Measurements from ENCODE around the gene ZNFX1.

Gene ZNFX1

GRCh38 chr20:49277786-49278035 is 146 bp downstream of the ZNFX1 start:
- DNase-seq, result no peak

GRCh38 chr20:49276961-49277785 is 684 bp downstream of the ZNFX1 start:
- no peak for DNase-seq

- peak; percentile 83 for DNase-seq
Measured at GRCh38 chr20:49276161-49276960, 1.5 kb downstream of the ZNFX1 start.

- peak; percentile 56 for DNase-seq
Measured at GRCh38 chr20:49275636-49276035, 2.2 kb downstream of the ZNFX1 start.

- no peak for DNase-seq
Measured at GRCh38 chr20:49275216-49275615, 2.6 kb downstream of the ZNFX1 start.

GRCh38 chr20:49273696-49274277 is 4.1 kb downstream of the ZNFX1 start:
- DNase-seq, result no peak

GRCh38 chr20:49272654-49273053 is 5.2 kb downstream of the ZNFX1 start:
- DNase-seq, result no peak

GRCh38 chr20:49270736-49271135 is 7.1 kb downstream of the ZNFX1 start:
- DNase-seq, result no peak

- DNase-seq, result no peak
Measured at GRCh38 chr20:49270177-49270576, 7.7 kb downstream of the ZNFX1 start.

GRCh38 chr20:49268600-49269365 is 9.1 kb downstream of the ZNFX1 start:
- no peak for DNase-seq

GRCh38 chr20:49267327-49267726 is 10.5 kb downstream of the ZNFX1 start:
- no peak for DNase-seq

GRCh38 chr20:49262444-49262843 is 15.4 kb downstream of the ZNFX1 start:
- DNase-seq, result no peak

- DNase-seq, result no peak
Measured at GRCh38 chr20:49261173-49261572, 16.7 kb downstream of the ZNFX1 start.

- no peak for DNase-seq
Measured at GRCh38 chr20:49260218-49260617, 17.6 kb downstream of the ZNFX1 start.

GRCh38 chr20:49259799-49260198 is 18.1 kb downstream of the ZNFX1 start:
- DNase-seq, result no peak

- no peak for DNase-seq
Measured at GRCh38 chr20:49259284-49259683, 18.6 kb downstream of the ZNFX1 start.

GRCh38 chr20:49256261-49256660 is 21.6 kb downstream of the ZNFX1 start:
- DNase-seq, result no peak

GRCh38 chr20:49252556-49253350 is 25.1 kb downstream of the ZNFX1 start:
- DNase-seq, result no peak

- no peak for DNase-seq
Measured at GRCh38 chr20:49248879-49249665, 28.8 kb downstream of the ZNFX1 start.

GRCh38 chr20:49248301-49248700 is 29.6 kb downstream of the ZNFX1 start:
- DNase-seq, result no peak

- DNase-seq, result no peak
Measured at GRCh38 chr20:49247792-49248191, 30.1 kb downstream of the ZNFX1 start.
